Mesendoderm (in vitro differentiated cells): ENCODE measurements around the gene CDKN2D.
"Not testable (repeated sequence)": the region's sequence is repeated elsewhere in the genome, so short reads cannot be mapped to it uniquely, and the experiment has no call there.

ENCODE experiments used
- DNase-seq: peaks from one replicate; pipeline ENCODE4 v3.0.0; 2013
- H2AK5ac ChIP-seq: 2 replicates; pipeline ENCODE4 v1.6.1; 2013; ENCODE audit warnings: low read length, inconsistent platforms
- H2BK120ac ChIP-seq: 2 replicates; pipeline ENCODE4 v1.6.1; 2013; ENCODE audit warnings: low read depth, mild to moderate bottlenecking, low read length, moderate library complexity, mixed read lengths
- H2BK15ac ChIP-seq: replicated peaks from 2 replicates; pipeline ENCODE4 v1.6.1; 2013; ENCODE audit warnings: low read depth, mild to moderate bottlenecking, moderate library complexity
- H2BK5ac ChIP-seq: 2 replicates; pipeline ENCODE4 v1.6.1; 2013; ENCODE audit warnings: low read length, inconsistent platforms
- H3K18ac ChIP-seq: 2 replicates; pipeline ENCODE4 v1.6.1; 2013; ENCODE audit warnings: mild to moderate bottlenecking, low read length, mixed read lengths
- H3K23ac ChIP-seq: one replicate; pipeline ENCODE4 v1.6.1; 2013; ENCODE audit warnings: low read length
- H3K27ac ChIP-seq: 2 replicates; pipeline ENCODE4 v1.5.1; 2013; ENCODE audit warnings: low read depth, mild to moderate bottlenecking, inconsistent platforms, low read length, moderate library complexity
- H3K27me3 ChIP-seq: 2 replicates; pipeline ENCODE4 v1.6.1; 2013; ENCODE audit warnings: low read length, control low read depth, mild to moderate bottlenecking, inconsistent platforms; ENCODE audit not compliant: insufficient read depth, poor library complexity
- H3K36me3 ChIP-seq: 2 replicates; pipeline ENCODE4 v1.6.1; 2013; ENCODE audit warnings: low read length, inconsistent platforms; ENCODE audit not compliant: control insufficient read depth, insufficient read depth
- H3K4ac ChIP-seq: one replicate; pipeline ENCODE4 v1.6.1; 2013; ENCODE audit warnings: low read depth, mild to moderate bottlenecking, low read length, moderate library complexity
- H3K4me1 ChIP-seq: 2 replicates; pipeline ENCODE4 v1.6.1; 2013; ENCODE audit warnings: low read depth, low read length, inconsistent platforms; ENCODE audit not compliant: control insufficient read depth
- H3K4me2 ChIP-seq: 2 replicates; pipeline ENCODE4 v1.6.1; 2013; ENCODE audit warnings: low read length
- H3K4me3 ChIP-seq: 2 replicates; pipeline ENCODE4 v1.5.1; 2013; ENCODE audit warnings: mild to moderate bottlenecking, low read length
- H3K56ac ChIP-seq: one replicate; pipeline ENCODE4 v1.6.1; 2013; ENCODE audit warnings: low read length
- H3K79me1 ChIP-seq: 2 replicates; pipeline ENCODE4 v1.6.1; 2013; ENCODE audit warnings: low read length, inconsistent platforms
- H3K79me2 ChIP-seq: 2 replicates; pipeline ENCODE4 v1.6.1; 2013; ENCODE audit warnings: mild to moderate bottlenecking, low read length; ENCODE audit not compliant: control insufficient read depth, insufficient read depth
- H3K9ac ChIP-seq: 2 replicates; pipeline ENCODE4 v1.6.1; 2013; ENCODE audit warnings: low read length, inconsistent platforms
- H4K5ac ChIP-seq: one replicate; pipeline ENCODE4 v1.6.1; 2013; ENCODE audit warnings: low read length
- H4K8ac ChIP-seq: one replicate; pipeline ENCODE4 v1.6.1; 2013; ENCODE audit warnings: low read depth, mild to moderate bottlenecking, control low read depth, low read length, moderate library complexity
- WGBS: extraction: QIAGEN DNeasy Blood & Tissue Kit; methylation state at CpG from one replicate; pipeline ENCODE4 v1.1.7; 2013; ENCODE audit warnings: low lambda C conversion rate, missing lambda C conversion rate; ENCODE audit not compliant: insufficient coverage; ENCODE audit errors: extremely low coverage; 5-methylcytosine and 5-hydroxymethylcytosine counted together

CDKN2D gene

DNA sequence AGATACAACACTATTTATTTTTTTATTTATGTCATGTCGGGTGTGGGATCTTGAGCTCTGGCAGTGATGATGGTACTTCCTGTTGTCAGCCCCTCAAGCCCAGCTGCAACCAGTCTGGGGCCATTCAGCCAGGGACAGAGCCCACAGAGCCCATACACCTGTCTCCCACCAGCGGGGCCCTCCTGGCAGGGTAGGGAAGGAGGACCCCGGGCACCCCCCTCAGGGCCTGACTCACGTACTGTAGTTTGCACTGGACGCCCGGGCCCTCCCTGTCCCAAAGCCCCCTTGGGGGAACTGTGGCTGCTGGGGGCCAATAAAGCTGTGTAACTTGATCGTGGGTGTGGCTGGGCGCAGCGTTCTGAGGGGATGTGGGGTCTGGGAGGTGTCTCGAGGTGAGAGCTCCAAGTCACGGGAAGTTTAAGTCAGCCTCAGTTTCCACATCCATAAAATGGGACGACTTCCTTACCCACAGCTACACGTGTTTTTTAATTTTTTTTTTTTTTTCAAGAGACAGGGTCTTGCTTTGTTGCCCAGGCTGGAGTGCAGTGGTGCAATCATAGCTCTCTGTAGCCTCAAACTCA is 15.6 kb downstream of the CDKN2D start:
- Histone ChIP-seq H4K8ac (no peak overlapping the region), H2BK120ac (no peak overlapping the region), H3K4ac (no peak overlapping the region), H3K27me3 (no peaks in the 10 kb centered on the region), H3K23ac (no peak overlapping the region), H3K18ac (no peak overlapping the region), H2BK5ac (no peak overlapping the region), H3K4me1 (no peaks in the 10 kb centered on the region), H3K56ac (no peak overlapping the region), H3K4me3 (no peak overlapping the region), H3K79me2 (no peaks in the 10 kb centered on the region), H4K5ac (no peak overlapping the region), H3K36me3 (peaks cover 10% of the 10 kb centered on the region), H3K4me2 (no peak overlapping the region), H3K27ac (no peak overlapping the region), H3K9ac (no peak overlapping the region), H3K79me1 (no peaks in the 10 kb centered on the region), H2AK5ac (no peak overlapping the region), H2BK15ac (no peak overlapping the region)
- no CpG with 5 or more reads among the region's 13 CpGs for WGBS
- DNase-seq: no peak

DNA sequence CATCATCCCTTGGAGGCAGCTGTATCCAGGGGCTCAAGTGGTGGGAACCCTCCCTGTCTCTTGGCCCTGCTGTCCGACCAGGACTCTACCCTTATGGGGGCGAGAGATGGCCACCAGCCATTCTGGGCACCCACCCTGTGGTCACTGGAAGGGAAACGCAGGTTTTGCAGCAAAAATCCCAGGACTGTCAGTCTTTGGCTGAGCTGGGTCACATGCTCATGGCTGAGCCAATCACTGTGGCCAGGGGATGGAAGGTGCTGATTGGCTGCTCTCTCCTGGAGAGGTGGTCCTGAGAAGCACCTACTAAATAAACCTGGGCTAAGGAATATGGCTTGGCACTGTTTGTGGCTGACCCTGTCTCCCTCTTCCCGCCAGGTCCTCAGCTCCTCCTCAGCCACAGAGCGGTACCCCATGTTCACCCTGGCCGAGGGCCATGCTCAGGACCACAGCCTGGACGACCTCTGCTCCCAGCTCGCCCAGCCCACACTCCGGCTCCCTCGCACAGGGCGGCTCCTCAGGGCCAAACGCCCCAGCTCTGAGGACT is 16.2 kb downstream of the CDKN2D start:
- Histone ChIP-seq H3K4me3 (no peak overlapping the region), H4K5ac (no peak overlapping the region), H3K36me3 (peaks cover 10% of the 10 kb centered on the region), H3K18ac (no peak overlapping the region), H3K23ac (no peak overlapping the region), H2BK5ac (no peak overlapping the region), H3K4me1 (no peaks in the 10 kb centered on the region), H3K4me2 (no peak overlapping the region), H3K79me1 (no peaks in the 10 kb centered on the region), H2BK120ac (no peak overlapping the region), H3K4ac (no peak overlapping the region), H2BK15ac (no peak overlapping the region), H4K8ac (no peak overlapping the region), H3K79me2 (no peaks in the 10 kb centered on the region), H3K27ac (no peak overlapping the region), H3K27me3 (no peaks in the 10 kb centered on the region), H2AK5ac (no peak overlapping the region), H3K56ac (no peak overlapping the region), H3K9ac (no peak overlapping the region)
- WGBS: no CpG with 5 or more reads among the region's 12 CpGs
- DNase-seq: peak; percentile 79

DNA sequence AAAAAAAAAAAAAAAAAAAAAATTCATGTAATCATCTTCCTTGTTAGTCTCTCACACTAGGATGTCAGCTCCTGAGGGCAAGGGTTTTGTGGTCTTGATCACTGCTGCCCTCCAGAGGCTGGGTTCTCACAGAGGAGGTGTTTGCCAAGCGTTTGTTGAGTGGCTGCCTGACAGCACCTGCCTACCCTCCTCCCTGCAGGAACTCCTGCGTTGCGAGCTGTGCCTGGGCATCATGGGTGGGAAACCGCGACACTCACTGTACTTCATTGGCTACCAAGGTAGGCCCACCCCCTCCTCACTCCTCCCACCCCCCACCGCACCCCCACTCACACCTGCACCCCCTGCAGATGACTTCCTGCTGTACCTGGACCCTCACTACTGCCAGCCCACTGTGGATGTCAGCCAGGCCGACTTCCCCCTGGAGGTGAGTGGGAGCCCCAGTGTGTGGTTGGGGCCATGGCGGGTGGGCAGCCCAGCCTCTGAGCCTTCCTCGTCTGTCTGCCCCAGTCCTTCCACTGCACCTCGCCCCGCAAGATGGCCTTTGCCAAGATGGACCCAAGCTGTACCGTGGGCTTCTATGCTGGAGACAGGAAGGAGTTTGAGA is 17.0 kb downstream of the CDKN2D start:
- no peaks in the 10 kb centered on the region for H3K4me1 ChIP-seq
- H3K23ac ChIP-seq: no peak overlapping the region
- no peak overlapping the region for H4K5ac ChIP-seq
- no peak overlapping the region for H3K4me2 ChIP-seq
- peaks cover 10% of the 10 kb centered on the region for H3K36me3 ChIP-seq
- no peak overlapping the region for H3K56ac ChIP-seq
- WGBS: no CpG with 5 or more reads among the region's 12 CpGs
- H3K27me3 ChIP-seq: no peaks in the 10 kb centered on the region
- no peak overlapping the region for H3K18ac ChIP-seq
- no peak overlapping the region for H3K9ac ChIP-seq
- H3K27ac ChIP-seq: no peak overlapping the region
- no peaks in the 10 kb centered on the region for H3K79me1 ChIP-seq
- no peak overlapping the region for H2BK120ac ChIP-seq
- H2BK5ac ChIP-seq: no peak overlapping the region
- H3K4me3 ChIP-seq: no peak overlapping the region
- no peak overlapping the region for H2BK15ac ChIP-seq
- H3K4ac ChIP-seq: no peak overlapping the region
- H4K8ac ChIP-seq: no peak overlapping the region
- H2AK5ac ChIP-seq: no peak overlapping the region
- no peaks in the 10 kb centered on the region for H3K79me2 ChIP-seq
- peak; percentile 70 for DNase-seq

DNA sequence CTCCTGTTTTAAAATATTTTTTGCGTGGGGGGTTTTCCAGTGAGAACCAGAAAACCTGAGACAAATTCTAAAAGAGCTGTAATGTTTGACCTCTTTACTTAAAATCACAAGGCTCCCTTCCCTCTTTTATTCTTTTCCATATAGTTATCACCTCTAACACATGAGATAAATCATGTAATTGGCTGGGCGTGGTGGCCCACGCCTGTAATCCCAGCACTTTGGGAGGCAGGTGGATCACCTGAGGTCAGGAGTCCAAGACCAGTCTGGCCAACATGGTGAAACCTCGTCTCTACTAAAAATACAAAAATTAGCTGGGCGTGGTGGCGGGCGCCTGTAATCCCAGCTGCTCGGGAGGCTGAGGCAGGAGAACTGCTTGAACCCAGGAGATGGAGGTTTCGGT is 17.8 kb downstream of the CDKN2D start:
- not testable (repeated sequence) for H4K8ac ChIP-seq, H3K4ac ChIP-seq, H3K4me3 ChIP-seq, H2BK5ac ChIP-seq, H2BK120ac ChIP-seq, H3K18ac ChIP-seq, DNase-seq, H3K56ac ChIP-seq, H3K9ac ChIP-seq, H2BK15ac ChIP-seq, H3K79me1 ChIP-seq, H2AK5ac ChIP-seq, H3K27ac ChIP-seq, H3K4me2 ChIP-seq, H3K4me1 ChIP-seq, H4K5ac ChIP-seq, H3K27me3 ChIP-seq, H3K79me2 ChIP-seq, H3K23ac ChIP-seq
- peaks cover 10% of the 10 kb centered on the region for H3K36me3 ChIP-seq
- no CpG with 5 or more reads among the region's 9 CpGs for WGBS

DNA sequence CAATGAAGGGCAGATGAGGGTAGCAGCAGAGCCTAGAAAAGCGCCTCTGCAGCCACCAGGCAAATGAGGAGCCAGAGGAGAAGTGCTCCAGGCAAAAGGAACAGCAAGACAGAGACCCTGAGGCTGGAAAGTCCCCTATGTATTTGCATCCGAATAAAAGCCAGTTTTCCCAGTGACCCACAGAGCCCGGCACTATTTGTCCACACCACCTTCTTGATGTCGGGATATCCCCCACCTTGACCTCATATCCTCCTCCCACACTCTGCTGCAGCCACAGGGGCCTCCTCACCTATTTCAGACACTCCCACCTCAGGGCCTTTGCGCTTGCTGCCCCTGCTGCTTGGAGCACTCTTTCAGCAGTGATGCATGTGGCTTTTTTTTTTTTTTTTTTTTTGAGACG is 18.4 kb downstream of the CDKN2D start:
- H3K27me3 ChIP-seq: no peaks in the 10 kb centered on the region
- peaks cover 9% of the 10 kb centered on the region for H3K36me3 ChIP-seq
- H3K4me3 ChIP-seq: no peak overlapping the region
- WGBS: no CpG with 5 or more reads among the region's 6 CpGs
- H3K4ac ChIP-seq: no peak overlapping the region
- H2BK15ac ChIP-seq: no peak overlapping the region
- no peak overlapping the region for H3K23ac ChIP-seq
- no peak overlapping the region for H2BK5ac ChIP-seq
- DNase-seq: no peak
- no peaks in the 10 kb centered on the region for H3K79me1 ChIP-seq
- no peak overlapping the region for H2AK5ac ChIP-seq
- H4K8ac ChIP-seq: no peak overlapping the region
- no peaks in the 10 kb centered on the region for H3K79me2 ChIP-seq
- no peak overlapping the region for H4K5ac ChIP-seq
- no peak overlapping the region for H2BK120ac ChIP-seq
- no peak overlapping the region for H3K18ac ChIP-seq
- H3K4me2 ChIP-seq: no peak overlapping the region
- no peak overlapping the region for H3K9ac ChIP-seq
- no peak overlapping the region for H3K27ac ChIP-seq
- H3K4me1 ChIP-seq: no peaks in the 10 kb centered on the region
- H3K56ac ChIP-seq: no peak overlapping the region

DNA sequence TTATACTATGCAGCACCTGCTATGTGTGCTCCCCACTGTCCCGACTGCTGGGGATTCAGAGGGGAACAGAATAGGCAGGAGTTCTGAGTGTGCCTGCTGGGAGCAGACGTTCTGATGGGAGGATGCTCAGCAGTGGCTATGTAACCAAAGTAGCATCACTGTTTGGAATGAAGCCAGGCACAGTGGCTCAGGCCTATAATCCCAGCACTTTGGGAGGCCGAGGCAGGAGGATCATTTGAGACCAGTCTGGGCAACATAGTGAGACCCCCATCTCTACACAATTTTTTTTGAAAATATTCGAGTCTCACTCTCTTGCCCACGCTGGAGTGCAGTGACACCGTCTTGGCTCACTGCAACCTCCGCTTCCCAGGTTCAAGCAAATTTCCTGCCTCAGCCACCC is 19.0 kb downstream of the CDKN2D start:
- H3K79me2 ChIP-seq: no peaks in the 10 kb centered on the region
- H3K4me2 ChIP-seq: no peak overlapping the region
- H3K36me3 ChIP-seq: peaks cover 8% of the 10 kb centered on the region
- H3K18ac ChIP-seq: no peak overlapping the region
- no peak overlapping the region for H4K5ac ChIP-seq
- no peak overlapping the region for H2BK15ac ChIP-seq
- no peak overlapping the region for H3K27ac ChIP-seq
- no peak overlapping the region for H3K4ac ChIP-seq
- H2BK120ac ChIP-seq: no peak overlapping the region
- H3K56ac ChIP-seq: no peak overlapping the region
- no peaks in the 10 kb centered on the region for H3K4me1 ChIP-seq
- no peak overlapping the region for H3K23ac ChIP-seq
- DNase-seq: no peak
- no peak overlapping the region for H3K4me3 ChIP-seq
- no peak overlapping the region for H2AK5ac ChIP-seq
- no peak overlapping the region for H3K9ac ChIP-seq
- no peak overlapping the region for H2BK5ac ChIP-seq
- WGBS: no CpG with 5 or more reads among the region's 7 CpGs
- no peak overlapping the region for H4K8ac ChIP-seq
- H3K79me1 ChIP-seq: peaks cover 2% of the 10 kb centered on the region
- no peaks in the 10 kb centered on the region for H3K27me3 ChIP-seq
